Measurements from ENCODE around the gene TMIGD3.

The TMIGD3 gene

DNA sequence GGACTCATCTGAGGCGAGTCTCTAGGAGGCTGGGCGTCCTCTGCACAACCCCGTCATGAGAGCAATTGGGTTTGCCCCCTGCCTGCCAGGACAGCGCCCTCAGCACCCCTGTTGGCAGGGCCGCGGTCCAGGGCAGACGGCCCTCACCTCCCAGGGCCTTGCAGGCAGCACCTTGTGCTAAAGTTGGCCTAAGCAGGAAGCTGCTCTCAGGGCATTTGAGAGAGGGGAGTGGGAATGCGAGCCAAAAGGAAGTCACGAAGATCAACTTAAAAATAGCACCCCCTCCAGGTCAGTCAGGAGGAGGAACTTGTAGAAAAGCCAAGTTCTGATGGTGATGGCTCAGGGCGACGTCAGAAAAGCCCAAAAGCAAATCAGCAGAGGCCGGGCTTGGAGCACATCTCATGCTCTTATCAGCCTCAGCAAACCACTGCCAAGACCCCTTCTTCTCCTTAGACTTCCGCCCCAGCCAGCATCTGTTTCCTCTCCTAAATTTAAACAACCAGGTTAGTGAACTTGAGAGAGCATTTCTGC lies 12.6 kb upstream of the TMIGD3 start:
- Histone ChIP-seq H2BK15ac (ENCODE audit: low read depth, poor library complexity, severe bottlenecking) (peak overlapping the region; percentile 9), H3K79me1 (replicated peaks; ENCODE audit: low read length, poor library complexity, severe bottlenecking) (no peaks in the 10 kb centered on the region), H3K4me1 (ENCODE audit: control insufficient read depth, insufficient read depth, low read depth, low read length) (no peaks in the 10 kb centered on the region), H3K27me3 (ENCODE audit: control insufficient read depth in 1 of 2, insufficient read depth in 1 of 2, low read length in 2 of 2) (no peaks in the 10 kb centered on the region), H2BK12ac (ENCODE audit: low read length in 2 of 2) (no peak overlapping the region), H3K23ac (ENCODE audit: low read length in 2 of 2) (no peak overlapping the region), H3K9me3 (ENCODE audit: control insufficient read depth, low read length) (no peaks in the 10 kb centered on the region), H3K4ac (ENCODE audit: low read depth in 1 of 2, low read length in 2 of 2) (no peak overlapping the region), H2BK5ac (ENCODE audit: low read depth, low read length, poor library complexity, severe bottlenecking) (no peak overlapping the region), H3K9ac (ENCODE audit: low read length) (peak overlapping the region; percentile 67), H3K4me2 (ENCODE audit: low read length, poor library complexity, severe bottlenecking) (no peak overlapping the region), H3K18ac (ENCODE audit: low read depth in 1 of 2, low read length in 2 of 2) (no peak overlapping the region), H2BK120ac (ENCODE audit: low read depth, low read length) (no peak overlapping the region), H2AK5ac (ENCODE audit: low read length, severe bottlenecking) (no peak overlapping the region), H4K91ac (ENCODE audit: low read length) (no peak overlapping the region), H3K4me3 (ENCODE audit: insufficient read depth in 1 of 2, low read depth in 1 of 2, low read length in 2 of 2) (peak overlapping the region in 1 of 2 experiments; percentile 75), H3K14ac (ENCODE audit: low read length in 2 of 2) (no peak overlapping the region), H2AFZ (ENCODE audit: low read depth, low read length) (no peak overlapping the region), H3K27ac (ENCODE audit: low read length, poor library complexity, severe bottlenecking) (no peak overlapping the region), H4K8ac (ENCODE audit: low read length) (no peak overlapping the region), H3K36me3 (ENCODE audit: control insufficient read depth in 1 of 2, insufficient read depth in 2 of 2, low read depth in 1 of 2, low read length in 2 of 2) (no peaks in the 10 kb centered on the region)
- DNase-seq: no peak
- 85% methylated on average over 11 of the region's 13 CpGs for WGBS

DNA sequence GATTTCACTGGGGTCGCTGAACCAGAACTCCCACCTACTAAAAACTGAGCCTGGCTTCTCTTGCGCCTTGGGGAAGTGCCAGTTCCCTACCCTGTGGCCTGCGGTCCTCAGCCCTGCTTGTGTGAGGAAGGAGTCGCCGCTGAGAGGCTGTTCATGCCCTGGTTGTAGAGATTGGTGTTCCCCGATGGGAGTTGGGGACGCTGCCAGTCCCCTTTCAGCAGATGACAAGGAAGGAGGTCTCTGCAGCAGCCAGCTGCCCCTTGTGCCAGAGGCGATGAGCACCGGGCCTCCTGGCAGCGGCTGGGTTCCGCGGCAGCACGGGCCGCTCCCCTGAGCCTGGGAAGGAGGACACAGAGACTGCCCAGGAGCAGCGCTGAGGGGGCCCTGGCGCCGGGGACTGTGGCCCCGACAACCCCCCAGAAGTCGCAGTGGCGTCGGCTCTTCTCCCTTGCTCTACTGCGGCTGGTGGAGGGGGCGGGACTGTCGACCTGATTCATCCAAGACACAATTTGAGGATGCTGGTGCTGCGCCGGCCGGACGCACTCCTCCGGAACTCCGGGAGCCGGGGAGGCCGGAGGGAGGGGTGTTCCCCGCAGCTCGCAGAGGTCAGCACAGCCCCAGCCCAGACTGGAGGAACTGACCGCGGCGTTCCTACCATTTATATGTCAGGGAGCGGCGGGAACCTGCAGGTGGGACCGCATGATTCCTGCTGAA lies 12.0 kb upstream of the TMIGD3 start:
- Histone ChIP-seq H3K4ac (ENCODE audit: low read depth in 1 of 2, low read length in 2 of 2) (no peak overlapping the region), H2BK120ac (ENCODE audit: low read depth, low read length) (no peak overlapping the region), H2BK5ac (ENCODE audit: low read depth, low read length, poor library complexity, severe bottlenecking) (no peak overlapping the region), H3K9me3 (ENCODE audit: control insufficient read depth, low read length) (no peaks in the 10 kb centered on the region), H4K91ac (ENCODE audit: low read length) (no peak overlapping the region), H3K14ac (ENCODE audit: low read length in 2 of 2) (no peak overlapping the region), H3K9ac (ENCODE audit: low read length) (peak overlapping the region; percentile 67), H3K79me1 (replicated peaks; ENCODE audit: low read length, poor library complexity, severe bottlenecking) (no peaks in the 10 kb centered on the region), H3K23ac (ENCODE audit: low read length in 2 of 2) (no peak overlapping the region), H3K27me3 (ENCODE audit: control insufficient read depth in 1 of 2, insufficient read depth in 1 of 2, low read length in 2 of 2) (no peaks in the 10 kb centered on the region), H3K4me2 (ENCODE audit: low read length, poor library complexity, severe bottlenecking) (no peak overlapping the region), H3K18ac (ENCODE audit: low read depth in 1 of 2, low read length in 2 of 2) (no peak overlapping the region), H3K36me3 (ENCODE audit: control insufficient read depth in 1 of 2, insufficient read depth in 2 of 2, low read depth in 1 of 2, low read length in 2 of 2) (no peaks in the 10 kb centered on the region), H3K4me1 (ENCODE audit: control insufficient read depth, insufficient read depth, low read depth, low read length) (no peaks in the 10 kb centered on the region), H2BK12ac (ENCODE audit: low read length in 2 of 2) (no peak overlapping the region), H2AFZ (ENCODE audit: low read depth, low read length) (no peak overlapping the region), H3K27ac (ENCODE audit: low read length, poor library complexity, severe bottlenecking) (no peak overlapping the region), H3K4me3 (ENCODE audit: insufficient read depth in 1 of 2, low read depth in 1 of 2, low read length in 2 of 2) (peak overlapping the region in 1 of 2 experiments; percentile 75), H4K8ac (ENCODE audit: low read length) (no peak overlapping the region), H2BK15ac (ENCODE audit: low read depth, poor library complexity, severe bottlenecking) (peak overlapping the region; percentile 9), H2AK5ac (ENCODE audit: low read length, severe bottlenecking) (no peak overlapping the region)
- WGBS: 96% methylated on average over 40 of the region's 40 CpGs
- DNase-seq: no peak

DNA sequence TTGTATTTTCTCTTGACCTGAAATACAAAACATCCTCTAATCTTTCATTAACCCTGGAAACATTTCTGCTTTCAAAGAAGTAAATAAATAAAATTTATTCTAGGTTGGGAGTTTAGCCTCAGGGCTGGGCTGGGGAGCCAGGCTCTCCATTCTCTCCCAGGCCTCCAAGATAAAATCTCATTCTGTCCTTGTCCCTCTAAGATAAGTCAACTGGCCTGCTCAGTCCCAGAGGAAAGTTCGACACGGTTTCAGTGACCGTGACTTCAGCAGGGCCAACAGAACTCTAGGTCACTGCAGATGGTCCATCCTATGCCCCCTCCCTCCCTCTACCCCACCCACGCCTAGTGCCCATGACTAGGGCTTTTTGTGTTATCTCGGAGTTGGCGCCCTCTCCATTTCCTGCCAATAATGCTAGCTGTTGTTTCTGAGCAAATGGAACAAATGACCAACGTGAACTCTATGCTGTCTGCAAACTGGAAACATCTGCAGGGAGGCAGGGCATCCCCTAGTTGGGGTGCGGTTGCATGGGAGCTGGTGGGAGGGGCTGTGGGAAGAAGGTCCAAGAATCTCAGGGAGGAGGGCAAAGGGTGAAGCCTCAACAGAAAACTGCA lies 10.1 kb upstream of the TMIGD3 start:
- Histone ChIP-seq H3K23ac (ENCODE audit: low read length in 2 of 2) (no peak overlapping the region), H3K18ac (ENCODE audit: low read depth in 1 of 2, low read length in 2 of 2) (peak overlapping the region in 1 of 2 experiments; percentile 29), H3K4me3 (ENCODE audit: insufficient read depth in 1 of 2, low read depth in 1 of 2, low read length in 2 of 2) (no peak overlapping the region), H2AFZ (ENCODE audit: low read depth, low read length) (no peak overlapping the region), H3K79me1 (replicated peaks; ENCODE audit: low read length, poor library complexity, severe bottlenecking) (no peaks in the 10 kb centered on the region), H3K27me3 (ENCODE audit: control insufficient read depth in 1 of 2, insufficient read depth in 1 of 2, low read length in 2 of 2) (no peaks in the 10 kb centered on the region), H2BK5ac (ENCODE audit: low read depth, low read length, poor library complexity, severe bottlenecking) (no peak overlapping the region), H4K91ac (ENCODE audit: low read length) (no peak overlapping the region), H3K4me2 (ENCODE audit: low read length, poor library complexity, severe bottlenecking) (no peak overlapping the region), H3K36me3 (ENCODE audit: control insufficient read depth in 1 of 2, insufficient read depth in 2 of 2, low read depth in 1 of 2, low read length in 2 of 2) (no peaks in the 10 kb centered on the region), H3K9ac (ENCODE audit: low read length) (no peak overlapping the region), H3K4me1 (ENCODE audit: control insufficient read depth, insufficient read depth, low read depth, low read length) (no peaks in the 10 kb centered on the region), H2BK15ac (ENCODE audit: low read depth, poor library complexity, severe bottlenecking) (no peak overlapping the region), H3K27ac (ENCODE audit: low read length, poor library complexity, severe bottlenecking) (no peak overlapping the region), H2AK5ac (ENCODE audit: low read length, severe bottlenecking) (no peak overlapping the region), H2BK12ac (ENCODE audit: low read length in 2 of 2) (no peak overlapping the region), H3K14ac (ENCODE audit: low read length in 2 of 2) (peak overlapping the region in 1 of 2 experiments; percentile 11), H2BK120ac (ENCODE audit: low read depth, low read length) (no peak overlapping the region), H4K8ac (ENCODE audit: low read length) (no peak overlapping the region), H3K9me3 (ENCODE audit: control insufficient read depth, low read length) (no peaks in the 10 kb centered on the region), H3K4ac (ENCODE audit: low read depth in 1 of 2, low read length in 2 of 2) (no peak overlapping the region)
- 88% methylated on average over 8 of the region's 8 CpGs for WGBS
- DNase-seq: no peak

DNA sequence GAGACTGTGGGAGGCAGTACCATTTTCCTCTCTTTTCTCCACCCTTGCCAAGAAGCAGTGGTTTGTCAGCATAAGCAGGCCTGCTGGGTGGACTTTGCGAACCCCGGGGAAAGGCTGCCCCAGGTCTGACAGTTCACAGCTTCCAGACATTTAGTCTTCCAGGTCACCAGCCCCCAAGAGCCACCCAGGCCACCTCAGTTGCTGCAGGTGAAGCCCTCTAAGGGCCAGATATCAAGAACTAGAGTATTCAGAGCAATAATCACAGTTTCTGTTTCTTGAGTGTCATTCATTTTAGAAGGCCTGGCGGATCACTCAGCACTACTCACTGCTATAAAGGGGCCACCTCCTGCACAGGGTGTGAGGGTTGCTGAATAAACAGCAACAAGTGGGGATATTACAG lies 9.5 kb upstream of the TMIGD3 start:
- Histone ChIP-seq H2AK5ac (ENCODE audit: low read length, severe bottlenecking) (no peak overlapping the region), H3K4me1 (ENCODE audit: control insufficient read depth, insufficient read depth, low read depth, low read length) (peaks cover 2% of the 10 kb centered on the region), H3K9ac (ENCODE audit: low read length) (no peak overlapping the region), H2BK12ac (ENCODE audit: low read length in 2 of 2) (no peak overlapping the region), H2BK120ac (ENCODE audit: low read depth, low read length) (no peak overlapping the region), H3K27ac (ENCODE audit: low read length, poor library complexity, severe bottlenecking) (no peak overlapping the region), H4K8ac (ENCODE audit: low read length) (no peak overlapping the region), H3K4ac (ENCODE audit: low read depth in 1 of 2, low read length in 2 of 2) (no peak overlapping the region), H4K91ac (ENCODE audit: low read length) (no peak overlapping the region), H2BK15ac (ENCODE audit: low read depth, poor library complexity, severe bottlenecking) (no peak overlapping the region), H3K27me3 (ENCODE audit: control insufficient read depth in 1 of 2, insufficient read depth in 1 of 2, low read length in 2 of 2) (no peaks in the 10 kb centered on the region), H3K36me3 (ENCODE audit: control insufficient read depth in 1 of 2, insufficient read depth in 2 of 2, low read depth in 1 of 2, low read length in 2 of 2) (no peaks in the 10 kb centered on the region), H2AFZ (ENCODE audit: low read depth, low read length) (no peak overlapping the region), H3K18ac (ENCODE audit: low read depth in 1 of 2, low read length in 2 of 2) (no peak overlapping the region), H3K14ac (ENCODE audit: low read length in 2 of 2) (no peak overlapping the region), H3K4me2 (ENCODE audit: low read length, poor library complexity, severe bottlenecking) (no peak overlapping the region), H3K9me3 (ENCODE audit: control insufficient read depth, low read length) (no peaks in the 10 kb centered on the region), H2BK5ac (ENCODE audit: low read depth, low read length, poor library complexity, severe bottlenecking) (no peak overlapping the region), H3K4me3 (ENCODE audit: insufficient read depth in 1 of 2, low read depth in 1 of 2, low read length in 2 of 2) (no peak overlapping the region), H3K79me1 (replicated peaks; ENCODE audit: low read length, poor library complexity, severe bottlenecking) (no peaks in the 10 kb centered on the region), H3K23ac (ENCODE audit: low read length in 2 of 2) (no peak overlapping the region)
- DNase-seq: no peak
- 80% methylated on average over 3 of the region's 3 CpGs for WGBS

All from mesenchymal stem cell (in vitro differentiated cells and primary cell).